ENCODE measurements around the gene ACOXL.

The ACOXL gene

DNA sequence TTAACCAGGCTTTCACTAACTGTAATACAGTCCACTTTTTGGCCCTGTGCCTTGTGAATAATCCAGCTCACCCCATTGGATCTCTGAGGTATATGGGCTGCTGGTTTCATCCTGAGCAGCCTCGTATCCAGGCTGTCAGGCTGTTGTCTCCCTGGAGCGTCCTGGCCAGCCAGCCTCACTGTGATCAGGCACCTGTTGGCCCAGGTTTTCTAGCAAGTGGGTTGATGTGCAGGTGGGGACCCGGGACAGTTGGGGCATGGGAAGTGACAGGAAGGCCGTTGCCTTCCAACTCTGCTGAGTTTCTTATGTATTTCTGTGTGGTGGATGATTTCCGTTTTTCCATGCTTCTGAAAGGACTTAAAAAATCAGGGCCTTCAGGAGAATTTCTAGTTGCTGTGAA is 132.4 kb downstream of the ACOXL start (continued):
- TF ChIP-seq ZNF114 (tag by site-specific recombination; IDR thresholded peaks at IDR 0.05) (no peak), ZNF624 (tag by site-specific recombination; IDR thresholded peaks at IDR 0.05) (no peak), TCF7L2 (IDR thresholded peaks at IDR 0.05; ENCODE audit: borderline replicate concordance, low read depth, low read length) (no peak)

- CTCF ChIA-PET = interaction anchor here (0.7 kb wide), 2 partner anchors 11 to 1428 kb away, joined by 3 read pairs; no protein-coding TSS in a partner anchor
- Histone ChIP-seq H3K4me3 (ENCODE audit: low read depth, low read length) (no peak overlapping the region), H3K9me3 (ENCODE audit: control insufficient read depth, insufficient read depth, low read depth, low read length) (no peaks in the 10 kb centered on the region), H3K27ac (ENCODE audit: extremely low read depth, low read depth, low read length) (no peak overlapping the region), H3K4me1 (ENCODE audit: control insufficient read depth, insufficient read depth, low read length) (no peaks in the 10 kb centered on the region), H3K36me3 (ENCODE audit: control insufficient read depth in 2 of 2, insufficient read depth in 1 of 2, low read length in 2 of 2) (no peaks in the 10 kb centered on the region)
- POLR2A ChIA-PET = no interaction called here
- TF ChIP-seq ZNF549 (tag by site-specific recombination; IDR thresholded peaks at IDR 0.05) (no peak), ZBTB21 (tag by site-specific recombination; IDR thresholded peaks at IDR 0.05) (no peak), ZBTB48 (tag by site-specific recombination; IDR thresholded peaks at IDR 0.05) (no peak), ZNF544 (tag by site-specific recombination; IDR thresholded peaks at IDR 0.05) (no peak), GLI4 (tag by site-specific recombination; IDR thresholded peaks at IDR 0.05) (no peak), ZNF416 (tag by site-specific recombination; IDR thresholded peaks at IDR 0.05) (no peak), ZNF366 (tag by site-specific recombination; conservative IDR thresholded peaks at IDR 0.05) (no peak), ZNF837 (tag by site-specific recombination; IDR thresholded peaks at IDR 0.05) (no peak), ZSCAN30 (tag by site-specific recombination; IDR thresholded peaks at IDR 0.05) (no peak), ZNF660 (tag by site-specific recombination; IDR thresholded peaks at IDR 0.05) (no peak), ZNF10 (tag by site-specific recombination; IDR thresholded peaks at IDR 0.05) (no peak), MZF1 (tag by site-specific recombination; IDR thresholded peaks at IDR 0.05; ENCODE audit: borderline replicate concordance) (no peak)
- TF ChIP-seq, protein P1, sequence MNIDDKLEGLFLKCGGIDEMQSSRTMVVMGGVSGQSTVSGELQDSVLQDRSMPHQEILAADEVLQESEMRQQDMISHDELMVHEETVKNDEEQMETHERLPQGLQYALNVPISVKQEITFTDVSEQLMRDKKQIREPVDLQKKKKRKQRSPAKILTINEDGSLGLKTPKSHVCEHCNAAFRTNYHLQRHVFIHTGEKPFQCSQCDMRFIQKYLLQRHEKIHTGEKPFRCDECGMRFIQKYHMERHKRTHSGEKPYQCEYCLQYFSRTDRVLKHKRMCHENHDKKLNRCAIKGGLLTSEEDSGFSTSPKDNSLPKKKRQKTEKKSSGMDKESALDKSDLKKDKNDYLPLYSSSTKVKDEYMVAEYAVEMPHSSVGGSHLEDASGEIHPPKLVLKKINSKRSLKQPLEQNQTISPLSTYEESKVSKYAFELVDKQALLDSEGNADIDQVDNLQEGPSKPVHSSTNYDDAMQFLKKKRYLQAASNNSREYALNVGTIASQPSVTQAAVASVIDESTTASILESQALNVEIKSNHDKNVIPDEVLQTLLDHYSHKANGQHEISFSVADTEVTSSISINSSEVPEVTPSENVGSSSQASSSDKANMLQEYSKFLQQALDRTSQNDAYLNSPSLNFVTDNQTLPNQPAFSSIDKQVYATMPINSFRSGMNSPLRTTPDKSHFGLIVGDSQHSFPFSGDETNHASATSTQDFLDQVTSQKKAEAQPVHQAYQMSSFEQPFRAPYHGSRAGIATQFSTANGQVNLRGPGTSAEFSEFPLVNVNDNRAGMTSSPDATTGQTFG (tag by site-specific recombination; IDR thresholded peaks at IDR 0.05; ENCODE audit: borderline replicate concordance) = no peak
- TF ChIP-seq, protein P2, sequence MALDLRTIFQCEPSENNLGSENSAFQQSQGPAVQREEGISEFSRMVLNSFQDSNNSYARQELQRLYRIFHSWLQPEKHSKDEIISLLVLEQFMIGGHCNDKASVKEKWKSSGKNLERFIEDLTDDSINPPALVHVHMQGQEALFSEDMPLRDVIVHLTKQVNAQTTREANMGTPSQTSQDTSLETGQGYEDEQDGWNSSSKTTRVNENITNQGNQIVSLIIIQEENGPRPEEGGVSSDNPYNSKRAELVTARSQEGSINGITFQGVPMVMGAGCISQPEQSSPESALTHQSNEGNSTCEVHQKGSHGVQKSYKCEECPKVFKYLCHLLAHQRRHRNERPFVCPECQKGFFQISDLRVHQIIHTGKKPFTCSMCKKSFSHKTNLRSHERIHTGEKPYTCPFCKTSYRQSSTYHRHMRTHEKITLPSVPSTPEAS (tag by site-specific recombination; IDR thresholded peaks at IDR 0.05) = no peak
Measured at GRCh38 chr2:110865188-110865587, 132.8 kb downstream of the ACOXL start.

DNA sequence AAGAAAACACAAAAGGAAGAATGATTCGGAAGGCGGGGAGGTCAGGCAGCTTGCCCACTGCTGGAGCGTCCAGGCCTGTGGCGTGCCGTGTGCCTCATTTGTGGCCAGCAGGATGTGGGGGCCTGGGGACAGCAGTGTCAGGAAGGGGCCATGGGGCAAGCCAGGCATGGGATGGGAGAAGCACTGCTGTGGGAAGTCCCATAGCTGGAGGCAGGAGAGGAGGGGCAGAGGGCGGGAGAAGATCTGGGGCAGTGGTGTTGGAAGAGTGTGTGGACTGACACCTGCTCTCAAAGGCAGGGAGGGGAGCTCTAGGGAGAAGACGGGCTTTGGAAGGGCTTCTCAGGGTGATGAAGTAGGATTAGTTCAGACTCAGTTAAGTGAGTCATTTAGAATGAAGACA is 133.7 kb downstream of the ACOXL start:
- CTCF ChIA-PET = interaction anchor here (0.7 kb wide), 2 partner anchors 12 to 1428 kb away, joined by 3 read pairs; no protein-coding TSS in a partner anchor

More for the DNA sequence above, 133.7 kb downstream of the ACOXL start:
- TF ChIP-seq ZFP37 (tag by site-specific recombination; IDR thresholded peaks at IDR 0.05) (no peak), ZNF629 (tag by site-specific recombination; IDR thresholded peaks at IDR 0.05) (no peak)
- TF ChIP-seq, protein P3, sequence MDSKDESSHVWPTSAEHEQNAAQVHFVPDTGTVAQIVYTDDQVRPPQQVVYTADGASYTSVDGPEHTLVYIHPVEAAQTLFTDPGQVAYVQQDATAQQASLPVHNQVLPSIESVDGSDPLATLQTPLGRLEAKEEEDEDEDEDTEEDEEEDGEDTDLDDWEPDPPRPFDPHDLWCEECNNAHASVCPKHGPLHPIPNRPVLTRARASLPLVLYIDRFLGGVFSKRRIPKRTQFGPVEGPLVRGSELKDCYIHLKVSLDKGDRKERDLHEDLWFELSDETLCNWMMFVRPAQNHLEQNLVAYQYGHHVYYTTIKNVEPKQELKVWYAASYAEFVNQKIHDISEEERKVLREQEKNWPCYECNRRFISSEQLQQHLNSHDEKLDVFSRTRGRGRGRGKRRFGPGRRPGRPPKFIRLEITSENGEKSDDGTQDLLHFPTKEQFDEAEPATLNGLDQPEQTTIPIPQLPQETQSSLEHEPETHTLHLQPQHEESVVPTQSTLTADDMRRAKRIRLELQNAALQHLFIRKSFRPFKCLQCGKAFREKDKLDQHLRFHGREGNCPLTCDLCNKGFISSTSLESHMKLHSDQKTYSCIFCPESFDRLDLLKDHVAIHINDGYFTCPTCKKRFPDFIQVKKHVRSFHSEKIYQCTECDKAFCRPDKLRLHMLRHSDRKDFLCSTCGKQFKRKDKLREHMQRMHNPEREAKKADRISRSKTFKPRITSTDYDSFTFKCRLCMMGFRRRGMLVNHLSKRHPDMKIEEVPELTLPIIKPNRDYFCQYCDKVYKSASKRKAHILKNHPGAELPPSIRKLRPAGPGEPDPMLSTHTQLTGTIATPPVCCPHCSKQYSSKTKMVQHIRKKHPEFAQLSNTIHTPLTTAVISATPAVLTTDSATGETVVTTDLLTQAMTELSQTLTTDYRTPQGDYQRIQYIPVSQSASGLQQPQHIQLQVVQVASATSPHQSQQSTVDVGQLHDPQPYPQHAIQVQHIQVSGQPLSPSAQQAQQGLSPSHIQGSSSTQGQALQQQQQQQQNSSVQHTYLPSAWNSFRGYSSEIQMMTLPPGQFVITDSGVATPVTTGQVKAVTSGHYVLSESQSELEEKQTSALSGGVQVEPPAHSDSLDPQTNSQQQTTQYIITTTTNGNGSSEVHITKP (tag by site-specific recombination; IDR thresholded peaks at IDR 0.05) = no peak
- POLR2A ChIA-PET = no interaction called here
- Histone ChIP-seq H3K9me3 (ENCODE audit: control insufficient read depth, insufficient read depth, low read depth, low read length) (no peaks in the 10 kb centered on the region), H3K36me3 (ENCODE audit: control insufficient read depth in 2 of 2, insufficient read depth in 1 of 2, low read length in 2 of 2) (no peaks in the 10 kb centered on the region), H3K4me3 (ENCODE audit: low read depth, low read length) (no peak overlapping the region), H3K27ac (ENCODE audit: extremely low read depth, low read depth, low read length) (no peak overlapping the region), H3K4me1 (ENCODE audit: control insufficient read depth, insufficient read depth, low read length) (no peaks in the 10 kb centered on the region)

Data from HEK293 (cell line).